Uterus (tissue), 4 donors: ENCODE measurements around the gene IL6ST. TPM values are rescaled to one million over a fixed set of nuclear protein-coding genes. Genes with fewer than 3 reads are reported as not detected.

Experiments used
- DNase-seq, 2 donors: peaks; one replicate each; pipeline ENCODE4 v3.0.0-alpha.2; 2019 to 2020
- H3K27ac ChIP-seq, 2 donors: fragments of 200-600 bp; sonication (generic); 1 replicate in 1 of 2; 2 replicates in 1 of 2; pipeline ENCODE4 v1.5.1; 2016 to 2018
- H3K27me3 ChIP-seq, 2 donors: fragments of 200-600 bp; sonication (generic); one replicate each; pipeline ENCODE4 v1.5.1; 2018 to 2019; ENCODE audit warnings: control low read depth in 1 of 2
- H3K36me3 ChIP-seq, 2 donors: fragments of 200-600 bp; sonication (generic); one replicate each; pipeline ENCODE4 v1.5.1; 2019; ENCODE audit warnings: control low read depth in 1 of 2
- H3K4me1 ChIP-seq, 2 donors: fragments of 200-600 bp; sonication (generic); one replicate each; pipeline ENCODE4 v1.5.1; 2018 to 2019; ENCODE audit warnings: control low read depth in 1 of 2
- H3K4me3 ChIP-seq, 2 donors: fragments of 200-600 bp; sonication (generic); 1 replicate in 1 of 2; 2 replicates in 1 of 2; pipeline ENCODE4 v1.5.1; 2018 to 2019; ENCODE audit warnings: mild to moderate bottlenecking in 1 of 2
- H3K9me3 ChIP-seq, 2 donors: fragments of 200-600 bp; sonication (generic); one replicate each; pipeline ENCODE4 v1.5.1; 2019; ENCODE audit warnings: control low read depth in 1 of 2
- POLR2A ChIP-seq, 2 donors: fragments of 450-650 bp; IDR thresholded peaks; one replicate each; pipeline ENCODE4 v1.6.1; 2016; ENCODE audit warnings: antibody characterized with exemption in 2 of 2, mild to moderate bottlenecking in 1 of 2, moderate library complexity in 1 of 2
- intact Hi-C: fragments of 100-400 bp; cut with DNase I; formaldehyde crosslinking; loops from one replicate; pipeline ENCODE4 v1.15.1; 2023; ENCODE audit warnings: low total_unique reads
- total RNA-seq, 4 donors: library from RNA; depleted of rRNA in 3 of 4; stranded (reverse); fragments of >200 nt in 3 of 4; gene quantifications; one replicate each; pipeline versions ENCODE4 v1.1.0 to v1.2.4, GENCODE V29; 2014 to 2023
- TF ChIP-seq, protein P1 (sequence below), 4 experiments: fragments of 200-600 bp in 2 of 4; fragments of 450-650 bp in 2 of 4; sonication (generic) in 2 of 4; IDR thresholded peaks; one replicate each; pipeline ENCODE4 v1.5.1; 2016 to 2019; ENCODE audit warnings: antibody characterized with exemption in 4 of 4, mild to moderate bottlenecking in 2 of 4, moderate library complexity in 1 of 4
- donor health status: DM: yes; HTN: yes; CAD: no.

The IL6ST gene
- total RNA-seq, 4 donors from 2014 or later: 147 to 414 (median 364) TPM

DNA sequence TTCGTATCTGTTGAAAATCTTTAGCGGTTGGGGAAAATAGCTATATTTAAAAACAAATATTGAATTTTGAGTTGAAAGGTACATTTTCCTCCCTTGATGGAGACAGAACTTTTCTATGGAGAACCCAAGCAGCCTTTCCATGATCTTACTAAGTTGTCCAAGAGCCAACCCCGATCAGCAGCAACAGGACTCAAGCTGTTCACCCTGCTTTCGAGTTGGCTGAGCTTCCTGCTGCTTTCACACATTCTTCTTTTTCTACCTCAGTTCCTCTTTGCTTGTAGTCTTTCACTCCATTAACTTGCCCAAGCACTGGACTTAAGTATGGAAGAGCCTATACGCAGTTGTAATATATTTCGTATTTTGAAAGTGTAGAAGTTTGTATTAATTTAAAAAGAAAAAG, 59.4 kb downstream of the IL6ST start:
- H3K4me3 ChIP-seq: no peak overlapping the region
- no peaks in the 10 kb centered on the region for H3K9me3 ChIP-seq
- no peak overlapping the region for H3K27ac ChIP-seq
- intact Hi-C loops: no loop called here
- TF ChIP-seq, protein P1, sequence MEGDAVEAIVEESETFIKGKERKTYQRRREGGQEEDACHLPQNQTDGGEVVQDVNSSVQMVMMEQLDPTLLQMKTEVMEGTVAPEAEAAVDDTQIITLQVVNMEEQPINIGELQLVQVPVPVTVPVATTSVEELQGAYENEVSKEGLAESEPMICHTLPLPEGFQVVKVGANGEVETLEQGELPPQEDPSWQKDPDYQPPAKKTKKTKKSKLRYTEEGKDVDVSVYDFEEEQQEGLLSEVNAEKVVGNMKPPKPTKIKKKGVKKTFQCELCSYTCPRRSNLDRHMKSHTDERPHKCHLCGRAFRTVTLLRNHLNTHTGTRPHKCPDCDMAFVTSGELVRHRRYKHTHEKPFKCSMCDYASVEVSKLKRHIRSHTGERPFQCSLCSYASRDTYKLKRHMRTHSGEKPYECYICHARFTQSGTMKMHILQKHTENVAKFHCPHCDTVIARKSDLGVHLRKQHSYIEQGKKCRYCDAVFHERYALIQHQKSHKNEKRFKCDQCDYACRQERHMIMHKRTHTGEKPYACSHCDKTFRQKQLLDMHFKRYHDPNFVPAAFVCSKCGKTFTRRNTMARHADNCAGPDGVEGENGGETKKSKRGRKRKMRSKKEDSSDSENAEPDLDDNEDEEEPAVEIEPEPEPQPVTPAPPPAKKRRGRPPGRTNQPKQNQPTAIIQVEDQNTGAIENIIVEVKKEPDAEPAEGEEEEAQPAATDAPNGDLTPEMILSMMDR (IDR thresholded peaks at IDR 0.05): no peak
- DNase-seq: no peak
- H3K36me3 ChIP-seq: no peaks in the 10 kb centered on the region
- H3K27me3 ChIP-seq: no peaks in the 10 kb centered on the region
- no peaks in the 10 kb centered on the region for H3K4me1 ChIP-seq

- TF ChIP-seq POLR2A (IDR thresholded peaks at IDR 0.05): no peak
- TF ChIP-seq, protein P1 (IDR thresholded peaks at IDR 0.05): no peak
- intact Hi-C loops: no loop called here
- Histone ChIP-seq H3K9me3 (no peaks in the 10 kb centered on the region), H3K4me1 (no peaks in the 10 kb centered on the region), H3K27ac (no peak overlapping the region), H3K4me3 (no peak overlapping the region), H3K27me3 (no peaks in the 10 kb centered on the region), H3K36me3 (no peaks in the 10 kb centered on the region)
- DNase-seq: no peak
Observed at GRCh38 chr5:55934720-55935119, 60.0 kb downstream of the IL6ST start.

DNA sequence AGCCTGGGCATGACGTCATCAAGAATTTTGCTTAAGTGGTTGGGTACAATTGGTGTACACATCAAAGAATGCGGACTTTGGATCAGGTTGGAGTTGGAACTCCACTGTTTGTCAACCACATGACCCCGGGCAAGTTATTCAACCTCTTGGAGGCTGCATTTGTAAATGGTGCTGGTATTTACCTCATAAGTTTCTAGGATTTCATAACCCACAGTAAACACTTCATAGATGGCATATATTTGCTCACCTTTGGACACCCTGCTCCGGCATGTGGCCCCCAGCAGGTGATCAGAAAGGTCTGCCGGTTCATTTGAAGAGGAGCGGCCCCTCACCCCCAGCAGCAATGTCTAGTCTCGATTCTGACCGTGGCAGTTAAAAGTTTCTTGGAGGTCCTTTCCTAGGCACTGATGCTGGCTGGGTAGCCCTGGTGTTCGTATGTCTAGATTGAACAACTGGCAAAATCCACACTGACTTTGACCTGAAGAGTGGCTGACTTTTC, 60.6 kb downstream of the IL6ST start:
- Histone ChIP-seq H3K9me3 (no peaks in the 10 kb centered on the region), H3K27me3 (no peaks in the 10 kb centered on the region), H3K4me3 (no peak overlapping the region), H3K27ac (no peak overlapping the region), H3K4me1 (no peaks in the 10 kb centered on the region), H3K36me3 (no peaks in the 10 kb centered on the region)
- TF ChIP-seq POLR2A (IDR thresholded peaks at IDR 0.05): no peak
- TF ChIP-seq, protein P1 (IDR thresholded peaks at IDR 0.05): no peak
- intact Hi-C loops: no loop called here
- no peak for DNase-seq

GRCh38 chr5:55933377-55934114, 61.2 kb downstream of the IL6ST start:
- Histone ChIP-seq H3K27me3 (no peaks in the 10 kb centered on the region), H3K4me1 (no peaks in the 10 kb centered on the region), H3K9me3 (no peaks in the 10 kb centered on the region), H3K27ac (no peak overlapping the region), H3K36me3 (no peaks in the 10 kb centered on the region), H3K4me3 (no peak overlapping the region)
- no peak for TF ChIP-seq POLR2A (IDR thresholded peaks at IDR 0.05)
- TF ChIP-seq, protein P1 (IDR thresholded peaks at IDR 0.05): no peak
- no peak for DNase-seq
- intact Hi-C loops: no loop called here

- intact Hi-C loops: no loop called here
- TF ChIP-seq, protein P1 (IDR thresholded peaks at IDR 0.05): no peak
- no peak for TF ChIP-seq POLR2A (IDR thresholded peaks at IDR 0.05)
Observed at GRCh38 chr5:55932700-55933099, 62.1 kb downstream of the IL6ST start.

More at GRCh38 chr5:55932700-55933099, 62.1 kb downstream of the IL6ST start:
- Histone ChIP-seq H3K27me3 (no peaks in the 10 kb centered on the region), H3K9me3 (no peaks in the 10 kb centered on the region), H3K4me3 (no peak overlapping the region), H3K27ac (no peak overlapping the region), H3K36me3 (no peaks in the 10 kb centered on the region), H3K4me1 (no peaks in the 10 kb centered on the region)
- no peak for DNase-seq
